NCI-H1417 treated with DMSO at 0.1 percent for 48 hours (cell line): ENCODE results near the gene SHROOM3.
A peak's percentile ranks its signal among the peaks of the same experiment; 100 is the strongest.

Experiments used
- DNase-seq: peaks from one replicate; lab custom pipeline; 2025; lab: John Stamatoyannopoulos, UW

Gene SHROOM3

DNA sequence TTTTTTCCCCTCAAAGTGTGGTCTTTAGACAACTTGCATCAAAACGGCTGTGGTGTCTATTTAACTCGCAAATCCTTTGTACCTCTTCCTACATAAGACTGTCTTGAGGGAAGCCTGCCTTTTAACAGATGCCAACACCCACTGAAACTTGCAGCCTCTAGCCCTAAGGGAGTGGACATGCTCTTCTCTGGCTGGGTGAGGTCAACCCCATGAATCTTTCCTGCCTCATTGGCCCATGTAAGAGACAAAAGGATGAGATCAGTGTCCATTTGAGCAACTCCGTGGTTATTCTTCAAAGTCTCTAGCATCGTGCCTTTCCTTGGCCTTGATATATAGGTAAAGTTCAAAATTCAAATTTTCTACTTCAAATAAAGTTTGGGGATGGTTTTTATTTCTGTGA is 134.7 kb downstream of the SHROOM3 start:
- DNase-seq = no peak

DNA sequence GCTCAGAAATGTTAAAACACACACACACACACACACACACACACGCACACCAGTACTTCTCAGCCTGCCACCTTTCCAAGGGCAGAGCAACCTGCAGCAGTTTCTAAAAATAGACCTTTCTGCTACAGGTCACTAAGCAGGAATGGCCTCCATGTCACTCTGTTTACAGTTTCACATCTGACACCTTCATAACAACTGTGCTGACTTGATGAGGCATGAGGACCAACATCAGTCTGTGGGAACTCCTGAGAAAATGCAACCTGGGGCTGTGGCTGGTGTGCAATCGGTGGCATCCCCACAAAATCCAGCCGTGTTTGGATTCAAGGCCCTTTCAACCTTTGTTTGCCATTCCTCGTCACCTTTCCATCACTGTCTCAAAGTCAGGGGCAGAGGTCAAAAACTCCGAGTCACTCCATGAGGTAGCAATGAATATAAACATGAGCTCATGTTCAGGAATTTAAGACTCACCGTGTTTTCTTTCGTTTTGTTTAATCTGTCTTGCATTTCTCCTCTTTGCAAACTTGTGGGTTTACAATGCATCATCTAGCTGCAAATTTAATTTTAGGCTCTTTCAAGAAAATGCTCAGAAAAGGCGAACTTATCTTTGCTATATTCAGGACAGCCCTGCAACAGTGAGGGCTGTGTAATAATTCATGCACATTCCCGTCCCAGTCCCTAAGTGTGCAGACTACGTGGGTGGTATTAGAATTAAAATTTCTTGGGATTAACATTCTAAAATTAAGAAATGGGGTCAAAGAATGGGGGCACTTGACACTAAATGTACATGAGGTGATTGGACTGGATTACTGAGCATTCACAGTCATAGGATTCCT is 135.3 kb downstream of the SHROOM3 start:
- no peak for DNase-seq

DNA sequence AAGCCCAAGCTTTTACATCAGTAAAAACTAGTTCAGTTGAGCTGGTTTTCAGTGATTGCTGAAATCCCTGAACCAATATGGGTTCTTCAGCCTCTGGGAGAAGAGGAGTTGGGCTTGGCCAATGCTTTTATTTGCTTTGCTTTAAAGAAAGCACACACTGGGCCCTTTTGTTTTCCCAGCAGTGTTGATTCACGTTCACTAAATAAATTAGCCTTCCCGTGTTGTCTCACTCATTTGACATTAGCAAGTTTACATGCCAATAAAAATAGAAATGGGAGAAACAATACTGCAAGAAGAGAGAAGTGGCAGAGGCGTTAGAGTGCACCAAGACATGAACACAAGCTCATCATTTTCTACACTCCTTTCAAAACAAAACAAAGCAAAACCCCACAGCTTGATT is 136.2 kb downstream of the SHROOM3 start:
- DNase-seq = no peak

DNA sequence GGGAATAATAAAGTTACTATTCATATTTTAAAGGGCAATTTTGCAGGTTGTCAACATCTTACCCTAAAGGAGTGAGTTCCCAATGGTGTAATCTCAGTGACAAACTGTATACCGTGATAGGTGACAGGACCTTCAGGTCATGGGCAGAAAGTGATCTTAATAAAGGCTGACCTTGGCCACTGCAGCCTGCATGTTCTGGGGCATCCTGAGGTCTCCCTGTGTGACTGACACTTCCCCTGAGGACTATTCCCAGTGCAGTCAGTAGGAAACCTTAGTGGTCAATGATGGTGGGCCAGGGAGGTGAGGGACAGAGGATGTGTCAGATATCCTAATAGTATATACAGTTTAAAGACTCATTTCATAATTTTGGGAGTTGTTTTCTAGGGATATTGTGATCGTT is 137.2 kb downstream of the SHROOM3 start:
- no peak for DNase-seq

DNA sequence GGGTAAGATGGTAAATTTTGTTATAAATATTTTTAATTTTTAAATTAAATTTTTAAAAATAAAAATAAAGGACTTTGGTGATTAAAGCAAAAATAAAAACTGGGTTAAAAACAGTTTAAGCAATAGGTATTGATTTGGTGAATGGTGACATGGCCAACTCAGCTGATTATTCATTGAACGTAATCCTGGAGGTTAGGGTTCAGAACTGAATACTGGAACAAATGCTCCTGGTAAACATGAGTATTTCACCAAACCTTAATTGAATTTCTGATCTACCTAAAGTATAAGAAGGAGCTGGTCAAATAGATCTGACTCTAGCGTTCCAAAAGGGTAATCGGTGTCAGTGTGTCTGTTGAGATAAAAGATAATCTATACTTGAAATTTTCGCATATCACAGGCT is 141.8 kb downstream of the SHROOM3 start:
- no peak for DNase-seq

DNA sequence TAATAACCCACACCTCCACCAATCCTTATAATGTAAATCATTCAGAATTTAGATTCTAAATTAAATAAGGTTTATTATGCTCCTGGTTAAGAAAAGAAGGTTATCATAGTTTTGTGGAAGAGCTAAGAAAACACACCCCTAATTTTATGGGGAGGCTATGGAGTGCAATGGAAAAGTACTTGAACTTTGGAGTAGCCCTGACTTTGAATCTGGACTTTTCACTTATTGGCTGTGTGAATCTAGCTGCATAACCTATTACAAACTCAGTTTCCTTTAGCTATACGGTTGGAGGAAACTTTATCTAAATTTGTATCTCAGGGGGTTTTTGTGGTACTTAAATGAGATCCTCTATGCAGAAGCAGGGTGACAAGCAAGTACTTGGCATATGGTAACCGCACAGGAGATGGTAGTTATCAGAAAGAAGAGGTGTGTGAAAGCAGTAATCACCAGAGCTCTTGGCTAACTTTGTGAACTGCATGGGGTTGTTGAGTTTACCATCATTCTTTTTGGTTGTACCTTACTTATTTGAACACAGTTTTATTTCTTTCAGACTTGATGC is 143.1 kb downstream of the SHROOM3 start:
- DNase-seq = no peak

DNA sequence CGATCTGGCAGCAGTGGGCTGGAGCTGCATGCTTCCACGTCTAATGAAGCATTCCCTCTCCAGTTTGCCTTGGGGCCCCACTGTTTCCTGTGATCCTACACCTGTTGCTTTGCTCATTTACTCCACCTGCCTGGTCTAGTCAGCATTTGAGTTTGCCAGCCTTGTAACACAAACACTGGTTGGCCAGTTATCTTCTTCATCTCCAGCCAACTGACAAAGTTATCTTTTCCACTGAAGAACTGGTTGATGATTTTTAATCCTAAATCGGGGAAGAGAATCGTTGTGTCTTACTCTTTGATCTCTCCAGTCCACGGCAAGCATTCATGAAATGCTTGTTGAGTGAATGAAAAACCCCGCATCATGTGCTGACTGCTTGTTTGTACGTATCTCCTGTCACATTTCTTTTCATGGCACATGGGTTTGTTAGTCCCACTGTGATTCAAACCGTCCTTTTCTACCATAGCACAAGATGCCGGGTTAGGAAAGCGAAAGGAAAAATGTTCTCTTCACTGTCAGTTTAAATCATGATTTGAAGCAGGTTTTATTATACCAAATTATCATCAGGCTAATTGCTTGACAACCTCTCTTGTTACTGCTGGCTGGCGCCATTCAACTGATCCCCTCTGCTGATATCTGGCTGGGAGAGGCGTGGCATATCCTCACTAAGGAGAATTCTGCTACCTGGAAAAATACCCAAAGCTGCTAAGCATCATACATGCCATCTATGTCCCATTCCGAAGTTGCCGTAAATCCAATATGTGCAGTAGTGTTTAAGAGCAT is 144.8 kb downstream of the SHROOM3 start:
- DNase-seq = peak; percentile 40

DNA sequence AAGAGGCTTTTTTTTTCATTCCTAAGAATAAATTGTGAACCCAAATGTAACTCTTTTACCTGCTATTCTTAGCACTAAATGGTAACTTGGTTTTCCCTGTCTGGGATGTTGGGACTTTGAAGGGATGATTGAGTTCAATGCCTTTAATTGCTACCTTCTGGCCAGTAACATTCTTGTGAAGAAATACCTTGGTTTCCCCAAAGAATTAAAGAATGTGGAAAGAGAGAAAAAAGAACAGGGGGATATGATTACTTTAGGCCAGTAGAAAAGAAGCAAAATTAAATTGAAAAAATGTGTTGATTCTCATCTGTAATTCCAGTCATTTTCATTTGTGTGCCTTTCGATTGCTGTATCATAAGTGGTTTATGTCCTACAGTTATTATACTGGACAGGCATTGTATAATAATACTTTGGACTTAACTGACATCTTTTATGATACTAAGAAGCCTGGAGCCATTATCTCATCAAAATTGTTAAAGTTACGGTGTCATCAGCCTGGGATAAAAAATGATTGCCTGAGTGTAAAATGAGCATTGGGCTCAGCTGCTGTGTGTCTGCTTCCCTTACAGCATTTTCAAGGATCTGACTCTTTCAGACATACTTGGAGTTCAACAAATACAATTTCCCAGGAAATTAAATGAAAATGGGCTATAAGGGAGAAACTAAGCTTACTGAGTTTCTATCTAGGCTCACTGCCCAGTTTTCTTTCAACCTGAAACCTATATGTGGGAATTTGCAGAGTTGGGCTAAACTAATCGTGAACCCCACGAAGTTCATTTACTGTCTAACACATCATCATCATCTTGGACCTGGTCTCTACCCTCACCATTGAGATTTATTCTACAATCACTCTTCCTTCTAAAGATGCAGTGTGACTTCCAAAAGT is 146.3 kb downstream of the SHROOM3 start:
- DNase-seq = no peak

DNA sequence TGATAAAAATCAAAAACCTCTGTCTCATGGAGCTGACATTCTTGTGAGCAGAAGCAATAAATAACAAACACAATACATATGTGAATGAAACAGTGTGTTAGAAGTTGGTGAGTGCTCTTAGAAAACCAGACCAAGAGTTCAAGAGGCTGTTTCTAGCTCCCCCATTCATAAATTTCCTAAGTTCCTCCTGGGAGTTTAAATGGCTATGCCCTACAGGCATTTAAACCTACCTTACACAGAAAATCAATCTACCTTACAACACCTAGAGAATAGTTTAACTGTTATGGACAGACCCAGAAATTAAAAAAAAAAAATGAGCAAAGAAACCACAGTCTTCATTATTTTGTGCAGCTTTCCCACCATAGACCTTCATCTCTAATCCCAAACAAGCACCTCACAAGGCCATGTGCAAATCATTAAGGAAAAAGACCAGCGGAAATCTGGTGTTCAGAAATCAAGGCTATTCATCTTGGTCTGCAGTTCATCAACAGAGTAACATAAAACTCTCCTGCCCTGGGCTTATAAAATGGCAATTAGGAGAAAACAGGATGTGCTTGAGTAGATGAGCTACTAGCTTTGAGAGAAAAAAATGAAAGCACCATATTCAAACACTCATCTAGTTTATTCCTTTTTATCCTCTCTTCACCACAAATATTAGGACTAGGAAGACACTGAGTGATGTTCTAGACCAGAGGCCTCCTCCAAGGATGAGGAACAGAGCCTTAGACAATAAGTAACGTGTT is 147.2 kb downstream of the SHROOM3 start:
- DNase-seq = no peak

DNA sequence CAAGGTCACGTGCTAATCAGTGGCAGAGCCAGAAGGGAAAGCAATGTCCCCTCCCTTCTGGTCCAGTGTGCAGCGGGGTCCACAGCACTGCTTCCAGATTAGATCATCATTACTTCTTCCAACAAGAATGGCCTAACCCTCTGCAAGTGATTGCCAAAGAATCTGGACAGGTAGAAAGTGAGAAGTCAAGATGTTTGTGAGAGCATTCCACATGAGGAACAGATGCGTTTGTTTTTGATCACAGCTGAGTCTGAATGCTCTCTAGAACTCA is 147.7 kb downstream of the SHROOM3 start:
- DNase-seq = no peak

DNA sequence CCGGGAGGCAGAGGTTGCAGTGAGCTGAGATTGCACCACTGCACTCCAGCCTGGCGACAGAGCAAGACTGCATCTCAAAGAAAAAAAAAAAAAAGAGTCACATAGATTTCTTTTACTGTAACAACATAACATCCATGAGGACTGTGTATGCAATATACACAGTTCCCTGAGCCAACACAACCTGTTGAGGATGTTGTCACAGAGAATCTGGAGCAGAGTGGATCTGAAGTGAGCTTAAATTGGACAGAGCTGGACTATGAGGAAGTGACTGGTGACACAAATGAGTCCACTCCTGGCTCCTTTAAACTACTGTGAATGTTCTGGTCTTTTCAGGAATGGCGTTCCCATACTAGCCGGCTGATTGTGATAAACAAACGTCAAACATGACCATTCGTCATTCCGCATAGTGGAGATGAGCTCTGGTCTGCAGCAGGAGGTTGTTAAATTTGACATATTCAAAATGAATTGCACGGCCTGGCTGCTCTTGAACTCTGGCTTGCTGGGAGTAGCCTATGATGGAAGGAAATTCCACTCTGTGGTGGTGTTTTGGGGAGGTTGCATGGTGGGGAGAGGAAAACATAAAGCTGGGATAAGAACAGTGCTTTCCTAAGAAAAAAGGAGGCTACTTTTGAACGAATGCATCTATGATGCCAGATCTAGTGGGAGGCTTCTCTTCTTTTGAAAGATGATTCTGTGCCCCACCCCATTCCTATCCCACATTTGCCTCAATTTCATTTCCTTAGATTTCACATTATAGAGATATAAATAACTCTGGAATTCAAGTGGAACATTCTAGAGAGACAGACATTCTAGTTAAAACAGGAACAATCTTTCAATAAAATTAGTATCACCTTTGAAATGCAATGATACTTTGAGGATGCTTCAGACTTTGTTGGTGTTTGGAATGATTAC is 149.5 kb downstream of the SHROOM3 start:
- DNase-seq = no peak

DNA sequence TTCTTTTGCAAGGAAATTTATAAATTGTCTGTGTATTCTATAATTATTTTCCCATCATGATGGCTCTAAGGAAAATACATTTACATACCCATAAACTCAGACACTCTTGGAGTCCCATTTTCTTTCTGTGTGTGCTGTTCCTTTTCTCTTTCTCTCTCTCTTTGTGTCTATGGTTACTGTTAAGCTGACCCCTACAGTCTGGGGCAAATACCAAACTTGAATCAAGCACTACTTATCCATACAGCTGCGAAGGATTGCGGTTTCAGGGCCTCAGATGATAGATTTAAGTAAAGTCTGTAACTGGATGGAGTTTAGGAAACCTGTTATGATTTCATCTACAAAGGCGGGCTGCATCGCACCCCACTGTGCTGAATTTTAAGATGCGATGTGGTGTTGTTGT is 150.2 kb downstream of the SHROOM3 start:
- DNase-seq = no peak

DNA sequence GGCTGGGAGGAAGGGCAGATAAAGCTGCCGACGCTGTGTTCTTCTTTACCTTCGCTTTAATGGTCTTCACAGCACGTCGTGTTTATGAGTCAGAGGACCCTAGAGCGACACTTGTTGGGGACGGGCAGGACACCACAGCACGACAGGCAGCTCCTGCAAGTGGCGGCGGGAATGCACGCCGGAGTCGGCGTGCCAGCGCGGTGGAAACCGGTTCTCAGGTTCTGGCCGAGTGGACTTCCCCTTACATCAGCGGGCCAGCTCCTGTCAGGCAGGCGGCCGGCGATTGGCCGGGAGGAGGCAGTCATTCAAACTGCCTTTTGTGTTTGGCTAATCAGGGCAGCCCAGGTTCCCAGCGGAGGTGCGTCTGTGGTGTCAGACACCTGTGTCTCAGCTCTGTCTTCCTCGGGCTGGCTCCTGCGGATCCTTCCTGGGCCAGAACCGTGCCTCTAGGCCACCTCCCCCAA is 150.9 kb downstream of the SHROOM3 start:
- peak; percentile 67 for DNase-seq

DNA sequence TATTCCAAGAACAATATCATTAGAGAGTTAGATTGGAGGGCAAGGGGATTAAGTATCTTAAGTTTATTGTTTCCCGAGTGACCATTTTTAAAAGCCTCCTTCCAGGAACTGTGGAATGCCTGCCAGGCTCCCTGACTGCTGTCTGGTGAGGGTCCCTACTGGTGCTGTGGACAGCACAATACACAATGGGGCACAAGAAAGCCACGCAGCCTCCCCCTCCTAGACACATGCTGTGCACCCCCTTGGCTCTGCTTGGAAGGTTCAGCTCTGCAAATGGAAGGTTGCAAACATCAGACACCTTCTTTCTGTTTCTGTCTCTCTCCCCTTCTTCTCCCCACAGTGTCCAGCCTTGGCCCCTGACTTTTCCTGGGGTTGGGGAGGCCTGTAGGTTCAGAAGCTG is 153.2 kb downstream of the SHROOM3 start:
- DNase-seq = no peak

DNA sequence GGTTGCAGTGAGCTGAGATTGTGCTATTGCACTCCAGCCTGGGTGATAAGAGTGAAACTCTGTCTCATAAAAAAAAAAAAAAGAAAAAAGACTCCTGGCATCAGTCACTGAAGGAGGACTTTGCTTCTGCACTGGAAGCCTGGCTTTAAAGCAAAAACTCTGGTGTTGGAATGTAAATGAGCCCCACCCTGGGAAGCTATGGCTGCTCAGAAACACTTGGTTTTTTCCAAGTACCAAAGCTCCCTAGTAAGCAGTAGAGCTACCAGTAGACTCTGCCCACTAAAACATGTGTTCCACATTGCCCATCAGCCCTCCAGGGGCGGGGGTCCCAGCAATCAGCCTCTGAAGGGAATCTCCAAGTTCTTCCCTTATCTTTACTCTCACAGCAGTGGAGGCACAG is 154.4 kb downstream of the SHROOM3 start:
- DNase-seq = no peak

DNA sequence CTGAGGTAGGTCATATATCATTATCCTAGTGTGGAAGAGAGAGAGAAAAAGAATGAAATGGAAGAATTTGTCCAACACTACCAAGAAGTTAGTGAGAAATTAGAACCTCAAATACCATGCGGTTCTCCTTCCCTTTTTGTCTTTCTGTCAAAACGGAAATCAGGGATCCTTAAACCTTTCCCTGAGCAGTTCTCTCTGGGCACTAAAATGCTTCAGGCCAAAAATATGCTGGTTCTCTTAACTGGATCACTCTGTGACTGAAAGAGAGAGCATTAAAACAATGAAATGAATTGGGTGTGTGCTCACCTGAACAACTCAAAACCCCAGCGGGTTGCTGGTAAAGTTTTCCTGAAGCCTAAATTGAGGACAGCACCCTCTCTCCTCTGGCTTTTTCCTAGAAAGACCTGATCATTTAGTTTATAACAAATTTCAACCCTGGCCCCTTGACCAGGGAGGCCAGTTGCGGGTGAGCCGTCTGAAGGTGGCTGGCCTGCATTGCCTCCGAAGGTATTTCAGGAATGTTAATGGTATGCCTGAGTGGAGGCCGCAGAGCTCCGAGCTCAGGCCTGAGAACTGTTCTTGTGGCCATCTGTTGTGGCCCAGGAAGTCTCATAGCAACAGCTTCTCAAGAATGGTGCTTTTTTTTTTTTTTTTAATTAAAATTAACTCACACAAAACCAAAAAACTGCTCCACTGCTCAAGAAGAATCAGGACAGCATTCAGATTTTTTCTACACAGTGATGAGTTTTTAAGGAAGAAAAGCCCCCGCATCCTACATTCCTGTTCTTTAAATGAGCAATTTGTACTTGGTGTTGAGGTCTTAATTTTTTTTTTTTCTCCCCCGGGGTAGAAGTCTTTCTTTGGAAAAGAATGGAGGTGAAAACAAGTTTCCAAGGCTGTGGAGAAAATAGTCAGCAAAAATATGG is 155.1 kb downstream of the SHROOM3 start:
- DNase-seq = no peak

DNA sequence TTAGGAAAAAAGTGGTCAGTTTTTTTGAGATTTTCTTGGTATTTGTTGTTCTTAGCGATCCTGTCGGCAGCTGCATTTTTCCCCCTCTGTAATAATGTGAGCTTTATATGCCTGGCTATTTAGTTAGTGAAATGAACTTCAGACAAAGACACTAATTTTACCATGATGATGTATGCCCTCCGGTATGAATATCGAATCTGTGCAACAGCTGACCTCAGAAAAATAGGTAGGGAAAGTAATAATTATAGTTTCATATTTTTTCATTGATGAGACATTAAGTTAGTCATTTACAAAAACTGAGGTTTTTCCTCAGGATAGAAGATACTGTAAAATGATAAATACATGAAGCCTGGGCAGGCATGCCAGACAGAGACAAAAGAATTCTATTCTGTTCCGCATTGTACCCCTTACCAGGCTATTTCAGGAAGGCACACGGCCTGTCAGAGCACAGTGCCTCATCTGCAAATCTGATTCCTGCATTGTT is 155.8 kb downstream of the SHROOM3 start:
- no peak for DNase-seq

DNA sequence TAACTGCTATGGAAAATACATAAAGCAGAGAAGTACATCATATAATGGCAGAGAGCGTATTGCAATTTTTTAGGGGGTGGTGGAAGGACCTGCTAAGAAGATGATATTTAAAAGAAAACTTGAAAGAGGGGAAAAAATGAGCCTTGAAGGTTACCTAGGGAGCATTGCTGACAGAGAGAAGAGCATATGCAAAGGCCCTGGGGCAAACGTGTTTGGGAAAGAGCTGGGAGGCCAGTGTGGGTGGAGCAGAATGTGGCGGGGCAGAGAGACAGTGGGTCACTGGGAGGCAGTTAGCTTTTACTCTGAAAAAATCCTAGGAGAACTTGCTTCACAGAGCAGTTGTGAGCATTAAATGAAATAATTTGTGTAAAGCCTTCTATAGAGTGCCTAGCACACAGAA is 157.0 kb downstream of the SHROOM3 start:
- no peak for DNase-seq

DNA sequence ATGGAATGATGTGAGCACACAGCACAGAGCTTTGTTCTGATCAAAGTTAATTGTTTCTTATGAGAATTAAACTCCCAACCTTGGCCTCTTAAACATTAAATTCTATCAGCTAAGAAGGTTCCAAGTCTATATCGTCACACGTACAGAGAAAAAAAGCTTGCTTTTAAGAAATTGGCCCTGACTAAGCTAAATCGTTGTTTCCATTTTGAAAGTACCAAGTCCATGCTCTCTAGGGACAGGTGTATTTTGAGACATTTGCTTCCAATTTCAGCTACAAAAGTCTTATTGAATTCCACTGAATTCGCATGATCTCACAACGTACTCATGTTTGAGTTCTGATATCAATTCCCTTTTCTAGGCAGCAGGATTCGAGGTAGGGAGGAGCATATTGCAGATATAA is 157.4 kb downstream of the SHROOM3 start:
- DNase-seq = no peak
